NCI-H524 (cell line): ENCODE measurements around the gene CDX1.
A peak's percentile ranks its signal among the peaks of the same experiment; 100 is the strongest.

Experiments used
- DNase-seq, 2 experiments: peaks; one replicate each; lab custom pipeline; 2025; lab: John Stamatoyannopoulos, UW

CDX1 gene

DNA sequence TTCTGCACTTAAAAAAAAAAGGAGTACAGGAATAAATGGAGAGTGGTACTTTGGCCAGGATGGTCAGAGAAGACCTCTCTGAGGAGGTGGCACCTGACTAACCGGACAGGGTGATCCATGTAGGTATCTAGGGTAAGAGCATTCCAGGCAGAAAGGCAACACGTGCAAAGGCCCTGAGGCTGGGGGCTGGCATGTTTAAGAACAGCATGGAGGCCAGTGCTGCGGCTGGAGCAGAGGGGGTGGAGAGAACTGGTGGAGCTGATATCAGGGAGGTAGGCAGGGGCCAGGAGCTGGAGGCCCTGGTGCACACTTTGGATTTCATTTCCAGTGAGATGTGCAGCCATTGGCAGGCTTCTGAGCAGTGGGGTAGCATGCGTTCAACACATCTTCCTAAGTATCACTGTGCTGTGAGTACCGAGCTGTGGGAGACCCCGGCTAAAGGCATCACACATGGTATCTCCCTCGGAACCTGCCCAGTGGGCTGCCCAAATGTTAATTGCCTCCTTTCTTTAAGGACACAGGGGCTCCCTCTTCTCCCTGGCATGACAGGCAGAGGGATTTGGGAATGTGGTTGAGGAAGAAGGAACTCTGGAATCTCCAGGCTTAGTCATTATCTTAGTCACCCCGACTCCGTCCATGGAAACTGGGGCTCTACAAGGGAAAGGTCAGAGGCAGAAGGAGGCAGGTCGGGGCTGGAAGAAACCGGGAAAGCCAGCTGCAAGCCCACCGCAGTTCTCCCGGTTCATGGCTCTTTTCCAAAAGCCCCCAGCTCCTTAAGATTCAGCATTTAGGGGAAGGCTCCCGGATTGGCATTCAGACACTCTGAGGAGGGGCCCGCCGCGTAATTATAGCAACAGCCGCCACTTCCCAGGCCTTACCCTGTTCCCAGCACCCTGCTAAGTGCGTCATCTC, 41.9 kb downstream of the CDX1 start:
- no peak for DNase-seq

GRCh38 chr5:150209099-150209635, 42.6 kb downstream of the CDX1 start:
- no peak for DNase-seq

DNA sequence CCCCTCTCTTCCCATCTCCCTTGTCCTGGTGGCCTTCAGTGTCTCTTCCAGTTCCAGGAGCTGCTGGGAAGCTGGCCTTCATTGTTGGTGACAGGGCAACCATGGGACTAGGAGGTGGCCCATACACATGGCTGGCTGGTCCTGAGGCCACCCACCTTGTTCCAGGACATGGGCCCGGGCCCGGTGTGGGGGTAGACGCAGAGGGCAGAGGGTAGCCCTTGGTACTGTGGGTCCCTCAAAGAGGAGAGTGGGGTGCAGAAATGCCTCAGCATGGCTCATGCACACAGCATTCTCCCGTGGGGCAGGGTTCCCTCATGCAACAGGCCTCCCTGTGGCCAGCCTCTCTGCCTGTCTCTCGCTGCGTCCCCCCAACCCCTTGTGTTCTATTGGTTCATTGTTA, 44.1 kb downstream of the CDX1 start:
- DNase-seq, result no peak

GRCh38 chr5:150211156-150212030, 44.8 kb downstream of the CDX1 start:
- no peak for DNase-seq

DNA sequence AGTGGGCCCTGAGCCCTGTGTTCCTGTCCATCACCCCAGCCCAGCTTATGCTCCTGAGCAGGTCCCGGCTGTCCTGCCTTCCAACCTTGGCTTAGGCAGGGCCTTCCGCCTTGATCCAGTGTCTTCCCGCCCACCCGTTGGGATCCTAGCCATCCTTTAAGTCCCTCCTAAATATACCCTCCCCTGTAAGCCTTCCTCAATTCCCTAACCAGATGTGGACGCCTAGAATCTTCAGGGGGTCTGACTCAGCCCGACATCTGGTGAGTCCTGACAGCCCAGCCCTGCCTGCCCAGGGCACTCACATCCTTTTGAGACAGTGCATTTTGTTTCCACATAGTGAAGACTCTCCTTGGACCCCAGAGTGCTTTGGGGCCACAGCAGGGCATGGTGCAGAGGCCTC, 47.0 kb downstream of the CDX1 start:
- no peak for DNase-seq

GRCh38 chr5:150214289-150214688, 47.7 kb downstream of the CDX1 start:
- DNase-seq, result no peak

- no peak for DNase-seq
Measured at GRCh38 chr5:150215979-150216944, 49.7 kb downstream of the CDX1 start.

- no peak for DNase-seq
Measured at GRCh38 chr5:150217038-150217437, 50.5 kb downstream of the CDX1 start.

DNA sequence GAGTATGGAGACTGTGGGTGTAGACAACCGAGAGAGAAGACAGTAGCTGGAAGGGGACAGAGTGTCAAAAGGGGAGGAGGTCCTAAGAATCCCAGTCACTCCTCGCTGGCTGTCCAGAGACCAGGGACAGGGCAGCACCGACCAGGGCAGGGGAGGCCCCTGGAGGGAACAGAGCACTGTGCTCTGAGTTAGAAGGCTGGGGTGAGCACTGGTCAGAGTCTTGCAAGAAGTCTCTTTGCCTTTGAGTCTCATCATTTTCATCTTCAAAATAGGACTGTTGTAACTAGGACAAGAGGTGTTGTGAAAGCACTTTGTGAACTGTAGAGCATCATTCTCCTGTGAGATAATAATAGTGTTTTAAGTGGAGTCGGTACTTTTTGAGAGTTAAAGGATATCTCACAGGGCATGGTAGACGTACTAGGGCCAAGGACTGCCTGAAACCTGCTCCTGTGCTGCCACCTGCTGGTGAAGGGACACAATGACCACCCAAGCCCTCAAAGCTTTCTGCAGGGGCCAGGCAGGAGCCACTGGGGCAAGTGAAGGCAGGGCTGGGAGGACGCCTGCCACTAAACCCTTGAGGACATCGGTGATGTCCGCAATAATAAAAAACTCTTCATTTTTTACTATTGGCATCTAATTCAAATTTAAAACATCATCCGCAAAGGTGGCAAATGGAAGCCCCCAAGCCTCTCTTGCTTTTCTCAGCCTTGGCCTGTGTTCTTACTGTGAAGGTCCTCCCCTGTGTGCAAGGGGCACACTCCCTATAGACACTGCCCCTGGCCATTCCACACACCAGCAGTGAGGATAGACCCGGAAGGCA, 51.5 kb downstream of the CDX1 start:
- DNase-seq, result peak; percentile 18 to 70

GRCh38 chr5:150218693-150219035, 52.1 kb downstream of the CDX1 start:
- DNase-seq, result no peak

GRCh38 chr5:150219142-150219541, 52.6 kb downstream of the CDX1 start:
- DNase-seq, result no peak

DNA sequence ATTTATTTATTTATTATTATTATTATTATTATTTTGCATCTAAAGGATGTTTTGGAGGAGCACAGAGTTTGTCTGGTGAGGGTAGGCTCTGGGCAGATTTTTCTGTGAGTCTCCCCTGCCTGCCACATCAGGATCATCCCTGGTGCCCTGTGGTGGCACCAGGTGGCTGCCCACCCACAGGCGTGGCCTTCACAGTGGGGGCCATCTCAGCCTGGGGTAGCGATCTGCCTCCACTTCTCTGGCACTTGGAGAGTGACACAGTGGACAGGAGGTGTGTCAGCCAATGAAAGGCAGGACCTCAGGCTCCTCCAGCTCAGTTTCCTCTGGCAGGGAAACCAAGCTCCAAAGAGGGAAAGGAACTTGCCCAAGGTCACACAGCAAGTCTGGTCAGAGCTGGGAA, 53.3 kb downstream of the CDX1 start:
- DNase-seq, result no peak

GRCh38 chr5:150221471-150221870, 54.9 kb downstream of the CDX1 start:
- no peak for DNase-seq

GRCh38 chr5:150222906-150223305, 56.3 kb downstream of the CDX1 start:
- DNase-seq, result no peak

- DNase-seq, result no peak
Measured at GRCh38 chr5:150223474-150223873, 56.9 kb downstream of the CDX1 start.

GRCh38 chr5:150224483-150225027, 58.0 kb downstream of the CDX1 start:
- no peak for DNase-seq

DNA sequence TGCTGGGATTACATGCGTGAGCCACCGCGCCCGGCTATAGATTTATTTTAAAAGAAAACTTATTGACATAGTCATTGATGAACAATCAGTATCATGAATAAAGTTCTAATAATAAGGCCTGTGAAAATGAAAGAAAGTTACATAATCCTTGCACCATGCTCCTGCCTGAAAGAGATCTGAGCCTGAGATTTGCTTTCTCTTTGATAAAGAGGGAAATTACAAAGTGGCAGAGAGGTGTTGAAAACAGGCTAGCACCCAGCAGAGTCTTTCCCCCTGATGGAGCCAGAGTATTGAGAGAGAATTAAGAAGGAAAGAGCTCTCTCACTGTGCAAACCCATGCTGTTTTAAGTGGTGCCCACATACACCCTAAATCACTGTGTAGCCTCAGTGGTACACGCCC, 60.5 kb downstream of the CDX1 start:
- no peak for DNase-seq

DNA sequence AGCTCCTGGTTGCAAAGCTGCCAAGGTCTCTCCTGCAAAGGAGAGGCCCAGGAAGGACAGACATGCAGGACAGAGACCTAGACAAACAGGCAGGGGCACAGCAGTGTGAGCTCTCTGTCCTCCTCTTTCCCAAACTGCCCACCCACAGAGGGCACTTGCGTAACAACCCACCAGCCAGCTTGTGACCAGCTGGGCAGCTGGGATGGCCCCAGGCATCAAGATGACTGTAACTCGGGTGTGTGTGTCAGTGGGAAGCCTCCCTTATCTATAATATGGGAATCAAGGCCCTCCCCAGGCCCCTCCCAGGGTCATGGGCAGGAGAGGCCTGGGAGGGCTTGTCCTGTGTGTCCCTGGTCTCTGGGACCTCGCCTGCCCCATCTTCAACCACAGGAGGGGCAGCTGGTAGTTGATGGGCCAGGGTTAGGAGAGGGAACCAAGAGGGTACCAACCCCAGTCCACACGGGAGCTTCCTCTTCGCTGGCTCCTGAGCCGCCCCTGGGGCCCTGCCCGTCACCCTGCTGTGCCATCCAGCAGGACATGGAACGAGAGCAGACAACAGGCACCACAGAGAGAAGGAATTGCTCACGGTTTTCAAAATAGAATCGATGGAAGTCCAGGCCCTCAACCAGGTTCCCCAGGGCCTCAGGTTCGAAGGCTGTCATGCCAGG, 61.2 kb downstream of the CDX1 start:
- no peak for DNase-seq

DNA sequence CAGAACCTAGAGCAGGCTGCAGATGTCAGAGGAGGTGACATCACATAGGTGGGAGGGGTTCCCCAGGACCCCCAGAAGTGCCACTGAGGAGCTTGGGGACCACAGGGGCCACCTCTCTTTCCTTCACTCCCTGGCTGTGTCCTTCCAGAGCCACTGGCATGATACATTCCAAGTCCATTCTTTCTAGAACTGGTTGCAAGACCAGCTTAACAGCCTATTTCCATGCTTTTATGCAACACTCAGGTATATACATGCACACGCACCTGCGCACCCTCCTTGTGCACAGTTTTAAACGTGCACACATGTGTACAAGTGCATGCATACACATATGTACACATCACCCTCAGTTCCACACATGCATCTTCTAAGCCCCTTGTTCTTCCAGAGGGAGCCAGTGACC, 63.0 kb downstream of the CDX1 start:
- DNase-seq, result no peak

GRCh38 chr5:150230842-150231241, 64.3 kb downstream of the CDX1 start:
- no peak for DNase-seq
